DMS153 treated with DMSO at 0.1 percent for 48 hours (cell line): ENCODE results near the gene RDX.
"Not testable (repeated sequence)": the region's sequence is repeated elsewhere in the genome, so short reads cannot be mapped to it uniquely, and the experiment has no call there.

Source experiments
- DNase-seq: peaks from one replicate; lab custom pipeline; 2025; ENCODE audit not compliant: unreplicated experiment; lab: John Stamatoyannopoulos, UW

The RDX gene

GRCh38 chr11:110200836-110201235 is 95.6 kb downstream of the RDX start:
- no peak for DNase-seq

- no peak for DNase-seq
Observed at GRCh38 chr11:110200241-110200640, 96.2 kb downstream of the RDX start.

- no peak for DNase-seq
Observed at GRCh38 chr11:110199184-110199981, 97.0 kb downstream of the RDX start.

GRCh38 chr11:110198031-110198729 is 98.2 kb downstream of the RDX start:
- DNase-seq: no peak

- DNase-seq: no peak
Observed at GRCh38 chr11:110196884-110197420, 99.5 kb downstream of the RDX start.

- no peak for DNase-seq
Observed at GRCh38 chr11:110196241-110196754, 100.1 kb downstream of the RDX start.

GRCh38 chr11:110194211-110194766 is 102.1 kb downstream of the RDX start:
- DNase-seq: not testable (repeated sequence)

GRCh38 chr11:110192604-110193282 is 103.7 kb downstream of the RDX start:
- DNase-seq: not testable (repeated sequence)

- DNase-seq: no peak
Observed at GRCh38 chr11:110190885-110191284, 105.5 kb downstream of the RDX start.

- no peak for DNase-seq
Observed at GRCh38 chr11:110187731-110188130, 108.7 kb downstream of the RDX start.

- DNase-seq: no peak
Observed at GRCh38 chr11:110186867-110187266, 109.5 kb downstream of the RDX start.

GRCh38 chr11:110186456-110186855 is 110.0 kb downstream of the RDX start:
- DNase-seq: no peak

GRCh38 chr11:110185599-110185998 is 110.8 kb downstream of the RDX start:
- DNase-seq: no peak

GRCh38 chr11:110185121-110185591 is 111.3 kb downstream of the RDX start:
- DNase-seq: no peak

GRCh38 chr11:110184456-110184855 is 112.0 kb downstream of the RDX start:
- no peak for DNase-seq

- no peak for DNase-seq
Observed at GRCh38 chr11:110182886-110183285, 113.5 kb downstream of the RDX start.

- no peak for DNase-seq
Observed at GRCh38 chr11:110179064-110179463, 117.3 kb downstream of the RDX start.

GRCh38 chr11:110177086-110177456 is 119.3 kb downstream of the RDX start:
- DNase-seq: no peak

- DNase-seq: no peak
Observed at GRCh38 chr11:110176366-110177085, 119.9 kb downstream of the RDX start.

- DNase-seq: no peak
Observed at GRCh38 chr11:110174645-110175310, 121.6 kb downstream of the RDX start.
